IPS DF 4.7 (cell line): Measurements from ENCODE around the gene ASZ1.

Source experiments
- DNase-seq: peaks from one replicate; pipeline ENCODE4 v3.0.0-alpha.2; 2013; ENCODE audit warnings: low spot score; ENCODE audit errors: extremely low read depth

Gene ASZ1

DNA sequence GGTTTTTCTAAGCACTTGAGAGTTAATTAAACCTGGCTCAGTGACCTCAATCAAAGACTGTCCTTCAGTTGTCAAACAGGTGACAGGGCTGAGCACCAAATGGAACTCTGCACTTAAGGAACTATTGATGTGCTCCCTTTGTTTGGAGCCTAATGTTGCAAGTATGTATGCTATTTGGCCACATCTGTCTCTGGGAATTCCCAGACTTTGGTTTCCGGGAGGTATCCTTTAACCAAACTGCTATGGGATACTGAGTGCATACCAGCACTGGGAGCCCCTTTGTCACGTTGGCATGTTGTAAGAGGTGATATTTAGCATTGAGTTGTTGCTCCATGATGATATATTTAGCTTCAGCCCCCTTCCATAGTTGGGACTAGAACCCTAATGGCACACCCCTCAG, 25.2 kb downstream of the ASZ1 start:
- no peak for DNase-seq

DNA sequence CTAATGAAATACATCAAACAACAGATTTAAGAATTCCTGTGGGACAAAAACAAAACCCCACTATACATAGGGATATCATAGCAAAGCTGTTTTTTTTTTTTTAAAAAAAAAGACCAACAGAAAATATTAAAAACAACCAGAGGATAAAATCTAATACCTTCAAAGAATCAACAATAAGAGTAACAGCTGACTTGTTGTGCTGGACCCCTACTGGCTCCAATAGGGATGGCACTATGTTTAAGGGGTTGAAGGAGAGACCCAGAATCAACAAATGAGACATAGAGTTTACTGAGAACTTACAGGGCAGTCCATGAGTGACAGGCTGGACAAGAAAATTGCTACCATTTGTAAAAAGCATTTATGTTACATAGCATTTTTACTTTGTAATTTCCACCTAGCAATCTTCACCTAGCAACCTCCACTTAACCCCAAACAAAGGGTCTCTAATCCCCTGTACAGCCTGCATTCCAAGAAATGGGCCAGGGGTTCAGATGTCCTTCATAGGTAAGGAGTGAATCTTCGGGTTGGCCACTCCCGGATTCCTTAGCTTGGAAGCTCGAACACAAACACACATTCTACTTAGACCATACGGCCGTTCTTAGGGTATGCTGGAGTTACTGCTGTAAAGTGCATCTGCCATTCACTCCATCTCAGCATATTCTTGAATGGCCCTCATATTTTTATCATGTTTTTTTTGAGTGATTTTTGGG, 25.8 kb downstream of the ASZ1 start:
- DNase-seq, result no peak

DNA sequence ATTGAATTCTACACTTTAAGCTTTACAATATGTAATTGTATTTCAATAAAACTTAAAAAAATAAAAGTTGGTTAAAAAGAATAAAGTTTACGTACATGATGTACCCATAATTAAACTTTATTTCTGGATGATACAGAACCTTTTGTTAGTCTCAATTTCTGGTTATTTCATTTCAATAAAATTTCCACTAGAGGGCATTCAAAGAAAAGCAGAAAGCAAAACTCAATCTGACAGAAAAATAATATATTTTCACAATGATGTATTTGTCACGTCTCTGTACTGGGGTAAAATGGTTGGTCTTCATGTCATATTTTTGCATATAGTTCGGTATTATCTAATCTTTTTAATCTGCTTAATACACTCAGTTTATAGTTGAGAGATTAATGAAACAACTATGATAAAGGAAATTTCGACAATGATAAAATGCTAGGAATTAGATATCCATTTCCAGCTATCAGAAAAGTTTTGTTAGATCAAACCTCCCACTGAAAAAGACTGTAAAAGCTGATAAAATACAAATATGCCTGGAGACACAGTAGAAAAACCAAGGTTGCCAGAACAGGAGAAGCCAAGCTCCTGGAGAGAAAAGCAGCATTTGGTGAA, 27.4 kb downstream of the ASZ1 start:
- DNase-seq, result no peak

DNA sequence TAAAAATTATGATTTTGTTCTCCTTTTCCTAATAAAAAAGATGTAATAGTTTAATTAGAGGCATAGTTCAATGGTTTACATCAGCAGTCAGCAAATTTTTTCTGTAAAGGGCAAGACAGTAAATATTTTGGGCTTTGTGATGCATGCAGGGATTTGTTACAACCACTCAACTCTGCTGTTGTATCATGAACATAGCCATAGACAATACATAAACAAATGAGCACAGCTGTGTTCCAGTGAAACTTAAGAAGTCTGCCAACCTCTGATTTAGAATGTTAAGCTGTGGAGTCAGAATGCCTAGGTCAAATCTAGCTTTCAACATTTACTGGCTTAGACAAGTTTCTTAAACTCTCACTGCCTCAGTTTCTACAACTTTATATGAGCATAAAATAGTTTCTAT, 31.6 kb downstream of the ASZ1 start:
- DNase-seq, result no peak

DNA sequence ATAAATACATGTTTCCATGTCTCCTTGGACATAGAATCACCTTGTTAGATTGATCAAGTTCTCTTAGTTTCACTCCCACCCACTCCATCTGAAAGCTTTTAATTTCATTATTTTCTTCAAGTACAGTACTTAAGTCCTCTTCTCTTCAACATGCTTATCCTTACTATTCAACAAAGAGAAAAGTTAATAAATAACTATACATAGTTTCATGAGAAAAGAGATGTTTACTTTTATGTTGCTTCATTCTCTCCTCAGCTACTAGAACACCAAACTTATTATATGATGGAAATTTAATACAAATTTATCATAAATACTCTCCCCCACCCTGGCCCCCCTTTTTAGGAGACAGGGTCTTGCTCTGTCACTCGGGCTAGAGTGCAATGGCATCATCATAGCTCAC, 33.5 kb downstream of the ASZ1 start:
- DNase-seq, result no peak

DNA sequence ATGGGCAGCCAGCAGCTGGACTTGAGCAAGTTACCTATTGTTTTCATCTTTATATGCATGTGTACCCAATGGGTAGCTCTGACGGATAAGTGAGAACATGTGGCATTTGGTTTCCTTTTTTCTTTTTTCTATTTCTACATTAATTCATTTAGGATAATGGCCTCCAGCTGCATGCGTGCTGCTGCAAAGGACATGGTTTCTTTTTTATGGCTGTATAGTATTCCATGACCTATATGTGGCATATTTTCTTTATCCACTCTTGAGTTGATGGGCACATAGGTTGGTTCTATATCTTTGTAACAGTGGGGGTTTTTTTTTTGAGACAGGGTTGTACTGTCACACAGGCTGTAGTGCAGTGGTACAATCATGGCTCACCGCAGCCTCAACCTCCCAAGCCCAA, 37.4 kb downstream of the ASZ1 start:
- no peak for DNase-seq

DNA sequence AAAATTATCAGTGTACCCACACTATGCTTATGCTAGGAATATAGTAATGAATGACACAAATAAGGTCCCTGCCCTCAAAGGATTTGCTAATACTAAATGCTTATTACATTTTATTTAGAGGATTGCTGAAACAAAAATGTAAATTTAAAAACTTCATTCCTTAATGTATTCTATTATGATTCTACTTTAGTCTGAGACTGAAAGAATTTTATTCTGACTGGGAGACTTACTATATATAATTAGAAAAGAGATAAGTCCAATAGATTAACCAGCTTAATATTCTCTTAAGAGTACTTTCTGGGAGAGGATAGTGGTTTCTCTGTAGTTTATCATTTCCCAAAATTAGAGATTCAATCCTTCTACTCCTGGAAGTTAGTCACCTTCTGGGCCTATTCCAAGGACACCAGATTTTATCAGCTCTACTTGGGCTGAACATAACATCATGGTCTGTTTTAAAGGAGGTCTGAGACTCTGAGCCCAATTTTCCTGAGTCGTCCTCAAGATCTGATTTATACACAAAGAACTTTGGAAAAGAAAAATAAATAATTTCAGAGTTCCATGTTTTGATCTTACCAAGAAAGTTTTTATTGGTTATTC, 41.1 kb downstream of the ASZ1 start:
- no peak for DNase-seq

DNA sequence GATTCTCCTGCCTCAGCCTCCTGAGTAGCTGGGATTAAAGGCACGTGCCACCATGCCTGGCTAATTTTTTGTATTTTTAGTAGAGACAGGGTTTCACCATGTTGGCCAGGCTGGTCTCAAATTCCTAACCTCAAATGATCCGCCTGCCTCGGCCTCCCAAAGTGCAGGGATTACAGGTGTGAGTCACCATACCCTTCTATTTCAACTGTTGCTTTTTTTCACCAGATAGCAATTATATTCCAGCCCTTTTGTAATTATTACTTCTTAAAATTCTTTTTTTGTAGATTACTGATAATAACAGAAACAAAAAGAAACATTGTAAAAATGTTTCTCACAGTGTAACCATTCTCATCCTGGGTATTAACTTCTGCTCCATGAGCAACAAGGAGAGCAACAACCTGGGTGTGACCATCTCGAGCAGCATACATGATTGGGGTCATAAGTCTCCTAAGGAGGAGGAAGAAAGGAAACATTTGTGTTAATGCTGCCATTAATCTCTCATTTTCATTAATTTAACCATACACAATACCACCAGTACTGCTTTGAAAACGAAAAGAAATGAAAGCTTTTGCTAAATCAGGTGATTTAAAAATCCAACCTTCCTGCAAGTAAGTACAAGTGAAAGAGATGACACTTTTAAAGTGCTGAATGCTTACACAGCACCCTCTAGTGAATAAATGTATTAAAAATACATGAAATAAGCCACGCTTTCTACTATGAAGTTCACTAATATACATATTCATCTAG, 41.8 kb downstream of the ASZ1 start:
- DNase-seq, result no peak

DNA sequence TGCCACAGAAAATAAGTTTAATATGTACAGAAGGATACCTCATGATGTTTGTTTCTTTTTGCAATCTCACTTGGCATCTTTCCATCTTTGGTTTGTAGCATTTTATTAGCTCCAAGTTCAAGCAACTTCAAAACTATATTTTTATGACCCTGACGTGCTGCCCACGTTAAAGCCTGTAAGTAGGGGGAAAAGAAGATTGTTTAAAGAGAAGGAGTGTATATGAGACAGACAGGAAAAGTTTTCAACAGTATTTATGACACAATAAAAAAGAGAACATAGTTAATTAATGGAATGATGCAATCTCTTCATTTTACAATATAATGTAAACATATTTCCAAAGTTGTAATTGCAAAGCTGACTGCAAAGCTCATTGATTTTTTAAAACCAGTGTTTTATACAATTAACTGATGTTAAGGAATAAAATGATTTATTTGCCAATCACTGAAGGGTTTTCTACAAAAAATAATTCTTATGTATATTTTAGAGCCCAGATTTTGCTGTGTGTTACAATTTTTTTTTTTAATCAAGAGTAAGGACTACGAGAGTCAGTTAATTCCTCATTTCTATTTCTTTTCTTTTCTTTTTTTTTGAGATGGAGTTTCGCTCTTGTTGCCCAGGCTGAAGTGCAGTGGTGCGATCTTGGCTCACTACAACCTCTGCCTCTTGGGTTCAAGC, 42.5 kb downstream of the ASZ1 start:
- DNase-seq, result no peak

DNA sequence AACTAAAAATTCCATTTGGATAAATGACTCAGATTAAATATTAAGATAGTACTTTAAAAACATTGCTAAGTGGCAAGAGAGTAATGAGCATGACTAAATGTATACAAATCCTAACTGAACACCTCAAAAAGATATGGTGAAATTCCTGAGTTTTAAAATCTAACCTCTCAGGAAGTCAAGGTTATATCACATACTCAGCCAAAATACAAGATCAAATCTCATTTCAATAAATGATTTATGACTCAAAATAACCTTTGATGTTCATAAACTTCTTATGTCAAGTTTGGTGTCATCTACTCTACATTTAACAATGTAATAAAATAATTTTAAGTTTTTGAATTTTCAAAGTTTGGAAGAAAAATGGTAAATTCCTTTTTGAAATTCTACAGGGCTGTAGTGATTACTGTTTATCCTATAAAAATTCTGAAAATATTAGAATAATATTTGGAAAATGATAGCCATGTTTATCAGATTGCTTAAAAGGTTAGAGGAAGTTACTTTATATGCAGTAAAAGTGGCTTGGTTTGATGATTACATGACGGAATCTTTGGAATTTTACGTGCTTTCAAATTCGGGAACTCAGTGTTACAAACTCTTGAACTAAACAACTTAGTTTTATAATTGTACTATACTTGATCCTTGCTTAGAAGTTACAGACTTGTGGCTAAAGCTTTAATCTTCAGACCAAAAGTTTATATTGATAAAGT, 43.7 kb downstream of the ASZ1 start:
- no peak for DNase-seq

DNA sequence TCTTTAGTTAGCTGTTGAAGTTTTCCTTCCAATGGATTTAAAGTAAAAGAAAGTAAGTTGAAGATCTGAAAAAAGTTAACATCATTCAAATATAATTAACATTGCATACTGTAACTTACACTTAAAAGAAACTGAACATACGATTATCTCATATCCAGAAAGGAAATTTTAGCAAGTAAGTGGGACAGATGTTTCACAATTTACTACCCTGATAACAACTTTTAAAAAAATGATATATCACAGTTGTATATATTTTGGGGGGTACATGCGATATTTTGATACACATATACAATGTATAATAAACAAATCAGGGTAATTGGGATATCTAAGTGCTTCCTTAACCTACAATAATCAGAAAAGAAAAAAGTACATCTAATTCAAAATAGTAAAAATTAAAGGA, 44.2 kb downstream of the ASZ1 start:
- DNase-seq, result no peak

DNA sequence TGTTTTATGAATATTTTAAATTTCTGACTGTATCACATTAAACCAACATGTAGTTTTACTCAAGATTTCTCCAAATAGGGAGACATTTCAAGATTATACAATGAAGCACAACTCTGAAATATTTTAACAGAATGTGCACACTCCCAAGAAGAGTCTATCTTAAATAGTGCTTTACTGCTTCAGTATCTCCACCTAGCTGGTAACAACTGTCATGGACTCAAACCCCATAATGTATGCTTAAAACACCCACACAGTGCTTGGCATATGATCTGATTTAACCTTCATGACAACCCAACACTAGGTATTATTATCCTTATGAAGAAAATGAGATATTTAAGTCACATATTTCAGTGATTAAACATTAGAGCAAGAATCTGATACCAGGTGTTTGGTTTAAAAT, 45.9 kb downstream of the ASZ1 start:
- no peak for DNase-seq

DNA sequence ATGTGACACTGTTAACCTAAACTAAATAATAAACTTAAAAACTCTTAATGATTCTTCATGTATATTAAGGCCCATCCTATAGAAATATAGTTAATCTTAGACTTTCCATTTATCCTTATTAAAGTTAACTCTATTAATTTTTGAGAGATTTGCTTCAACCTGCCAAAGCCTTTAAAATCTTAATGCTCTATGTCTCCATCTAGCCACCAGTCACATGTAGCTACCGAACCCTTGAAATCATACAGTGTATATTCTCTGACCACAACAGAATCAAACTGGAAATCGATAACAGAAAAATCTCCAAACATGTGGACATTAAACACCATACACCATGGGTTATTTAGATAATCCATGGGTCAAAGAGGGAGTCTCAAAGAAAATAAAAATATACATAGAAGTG, 51.9 kb downstream of the ASZ1 start:
- DNase-seq, result no peak

DNA sequence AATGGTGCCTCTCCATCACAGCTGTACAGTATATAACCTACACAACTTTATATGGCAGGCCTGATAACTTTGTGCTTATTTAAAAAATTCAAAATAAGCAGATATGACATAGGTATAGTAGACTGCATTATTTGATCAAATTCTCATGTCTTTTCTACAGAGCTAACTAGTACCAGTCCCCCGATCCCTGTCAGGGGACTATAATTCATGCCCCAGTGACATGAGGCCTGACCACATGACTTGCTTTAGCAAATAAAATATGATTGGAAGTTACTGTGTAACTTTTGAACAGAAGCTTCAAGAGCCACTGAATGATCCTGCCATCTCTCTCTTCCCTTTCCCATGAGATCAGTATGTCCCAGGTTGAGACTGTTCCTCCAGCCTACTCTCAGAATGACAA, 55.2 kb downstream of the ASZ1 start:
- no peak for DNase-seq

DNA sequence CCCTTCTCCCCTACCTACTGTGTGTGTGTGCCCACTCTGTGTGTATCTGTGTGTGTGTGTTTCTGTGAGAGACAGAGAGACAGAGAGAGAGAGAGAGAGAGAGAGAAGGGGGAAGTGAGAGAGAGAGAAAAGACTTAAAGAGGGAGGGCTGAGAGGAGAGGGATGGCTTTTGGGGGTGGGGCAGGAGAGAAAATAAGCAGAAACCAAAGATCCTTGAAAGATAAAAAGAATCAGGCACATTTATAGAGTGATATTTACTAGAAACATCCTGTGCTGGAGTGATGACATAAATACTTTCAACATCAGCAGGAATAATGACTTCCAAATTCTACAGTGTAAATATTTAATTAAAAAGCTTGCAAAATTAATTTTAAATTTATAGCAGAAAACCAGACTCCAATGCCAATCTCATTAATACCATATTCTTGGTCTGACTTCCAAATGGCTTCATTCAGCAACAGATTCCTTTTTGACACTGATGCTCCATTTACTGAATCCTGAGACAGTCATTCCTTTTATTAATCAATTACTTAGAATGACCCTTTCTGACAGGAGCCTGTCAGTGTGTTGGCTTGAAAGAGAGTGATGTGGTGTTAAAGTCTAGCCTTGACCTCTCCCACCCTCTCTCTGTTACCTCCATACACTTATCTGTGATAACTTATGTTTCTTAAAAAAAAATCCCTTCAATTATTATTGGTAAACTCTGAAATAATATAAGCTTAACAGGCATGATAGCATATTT, 62.8 kb downstream of the ASZ1 start:
- no peak for DNase-seq

DNA sequence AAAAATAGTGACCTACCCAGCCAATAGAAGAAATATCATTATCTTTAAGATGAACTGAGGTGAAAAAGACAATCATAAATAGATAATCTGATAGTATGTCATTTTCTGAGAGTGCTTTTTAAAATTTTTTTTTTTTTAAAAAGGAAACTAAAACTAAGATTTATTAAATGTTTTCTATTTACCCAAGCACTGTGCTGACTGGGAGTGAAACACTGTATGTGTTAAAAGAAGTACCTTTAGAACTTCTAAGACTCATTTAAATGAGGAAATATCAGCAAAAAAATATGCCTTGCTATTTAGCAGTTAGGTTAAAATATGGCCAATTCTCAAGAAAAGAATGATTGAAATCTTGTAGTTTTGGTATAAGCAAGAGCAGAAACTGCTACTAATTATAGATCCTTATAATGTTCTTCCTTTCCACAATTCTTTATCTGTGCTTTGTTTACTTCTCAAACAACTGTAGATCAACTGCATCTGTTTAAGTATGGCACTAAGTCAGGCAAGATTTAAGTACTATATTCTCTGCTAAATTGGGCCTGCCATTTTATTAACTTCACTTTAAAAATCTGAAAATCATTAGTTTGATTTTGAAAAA, 64.9 kb downstream of the ASZ1 start:
- DNase-seq, result no peak

DNA sequence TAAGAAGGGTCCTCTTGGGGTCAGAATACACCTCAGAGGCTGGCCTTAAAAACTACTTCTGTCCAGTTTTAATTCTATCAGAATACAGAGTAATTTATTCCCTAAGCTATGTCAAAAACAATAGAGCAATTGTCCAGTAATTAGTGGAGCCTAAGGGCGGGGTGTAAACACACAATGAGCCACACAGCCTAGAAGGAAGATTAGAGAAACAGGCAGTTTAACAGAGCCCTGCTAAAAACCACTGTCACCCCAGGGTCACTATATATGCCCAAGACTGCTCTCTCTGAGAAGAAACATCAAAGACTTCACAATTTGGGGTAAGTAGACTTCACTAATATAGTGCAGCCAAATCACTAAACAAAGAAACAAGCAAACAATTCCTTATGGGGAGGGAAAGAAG, 77.3 kb downstream of the ASZ1 start:
- no peak for DNase-seq

DNA sequence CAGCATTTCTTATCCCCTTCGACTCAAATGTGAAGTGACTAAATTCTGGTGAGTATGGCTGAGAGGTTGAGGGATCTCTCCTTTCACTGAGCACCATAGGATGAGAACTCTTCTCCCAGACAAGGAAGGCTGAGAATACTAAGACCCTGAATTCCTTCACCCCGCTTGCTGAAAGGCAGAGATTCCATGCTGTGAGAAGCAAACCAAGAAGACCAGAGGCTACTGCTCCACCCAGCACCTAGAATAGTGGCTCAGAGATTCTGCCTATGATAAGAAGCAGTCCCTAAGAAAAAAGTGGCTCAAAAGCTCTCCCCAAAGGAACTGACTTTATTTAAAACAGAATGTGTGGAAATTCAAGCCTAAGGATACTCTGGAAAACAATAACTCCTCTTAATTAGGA, 77.7 kb downstream of the ASZ1 start:
- no peak for DNase-seq

DNA sequence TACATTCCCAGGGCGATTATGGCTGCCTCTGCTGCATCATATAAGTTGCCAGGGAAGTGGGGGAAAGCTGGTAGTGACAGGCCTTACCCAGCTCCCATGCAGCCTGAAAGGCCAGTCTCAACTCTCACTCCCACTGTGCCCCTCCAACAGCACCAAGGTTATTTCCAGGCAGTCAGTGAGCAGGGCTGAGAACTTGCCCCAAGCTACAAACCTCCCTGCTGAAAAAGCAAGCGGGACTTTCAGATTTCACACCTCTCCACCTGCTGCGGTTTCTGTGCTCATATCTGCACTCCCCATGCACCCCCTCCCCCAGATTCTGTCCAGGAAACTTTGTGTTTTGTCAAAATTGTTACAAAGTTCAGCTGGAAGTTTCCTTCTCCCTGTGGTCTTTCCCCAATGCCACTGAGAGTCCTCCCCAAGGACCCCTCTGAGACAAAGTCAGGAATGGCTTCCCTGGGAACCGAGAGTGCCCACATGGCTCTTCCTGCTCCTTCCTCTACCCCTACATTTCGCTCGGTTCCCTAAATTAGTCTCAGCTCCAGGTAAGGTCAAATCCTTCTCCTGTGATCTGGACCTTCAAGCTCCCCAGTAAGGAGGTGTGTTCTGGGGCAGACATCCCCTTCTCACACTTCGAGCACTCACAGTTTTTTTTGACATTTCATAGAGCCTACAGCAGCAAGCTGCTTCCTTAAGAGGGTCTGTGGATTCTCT, 79.2 kb downstream of the ASZ1 start:
- DNase-seq, result no peak

DNA sequence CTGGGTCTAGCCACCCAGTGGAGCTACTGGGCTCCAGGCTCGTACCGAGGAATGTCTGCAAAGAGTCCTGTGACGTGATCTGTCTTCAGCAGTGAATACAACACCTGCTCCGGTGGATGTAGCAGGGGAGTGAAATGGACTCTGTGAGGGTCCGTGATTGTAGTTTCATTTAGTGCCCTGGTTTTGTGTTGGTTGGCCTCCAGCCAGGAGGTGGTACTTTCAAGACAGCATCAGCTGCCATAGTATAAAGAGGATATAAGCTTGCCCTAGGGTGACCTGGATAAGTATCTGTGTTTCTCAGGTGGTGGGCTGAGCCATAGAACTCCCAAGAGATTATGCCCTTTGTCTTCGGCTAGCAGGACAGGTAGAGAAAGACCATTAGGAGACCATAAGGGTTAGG, 79.8 kb downstream of the ASZ1 start:
- no peak for DNase-seq
